Chondrocyte (in vitro differentiated cells): ENCODE measurements around the gene ZDBF2. TPM values are rescaled to one million over a fixed set of nuclear protein-coding genes. Genes with fewer than 3 reads are reported as not detected.

Experiments used
- DNase-seq: peaks from one replicate; pipeline ENCODE4 v3.0.0; 2021; ENCODE audit warnings: mixed read lengths, low spot score
- H3K27ac Mint-ChIP-seq: one replicate; pipeline ENCODE4 v1.8.0; 2021; ENCODE audit warnings: mild to moderate bottlenecking, moderate library complexity, mixed read lengths; ENCODE audit not compliant: unreplicated experiment
- H3K27me3 Mint-ChIP-seq: 2 replicates; pipeline ENCODE4 v1.8.0; 2021; ENCODE audit warnings: low read depth, mixed read lengths
- H3K36me3 Mint-ChIP-seq: 2 replicates; pipeline ENCODE4 v1.8.0; 2021; ENCODE audit warnings: low read depth, mixed read lengths
- H3K4me1 Mint-ChIP-seq: 2 replicates; pipeline ENCODE4 v1.8.0; 2021; ENCODE audit warnings: low read depth, mild to moderate bottlenecking, mixed read lengths
- H3K4me3 Mint-ChIP-seq: one replicate; pipeline ENCODE4 v1.8.0; 2021; ENCODE audit warnings: mild to moderate bottlenecking, moderate library complexity, mixed read lengths; ENCODE audit not compliant: unreplicated experiment
- H3K9me3 Mint-ChIP-seq: 2 replicates; pipeline ENCODE4 v1.8.0; 2021; ENCODE audit warnings: low read depth, mixed read lengths
- CTCF ChIP-seq: fragments of 200-600 bp; sonication (generic); IDR thresholded peaks from 2 replicates; pipeline ENCODE4 v1.5.0; 2021; ENCODE audit warnings: antibody characterized with exemption, mild to moderate bottlenecking, moderate library complexity
- total RNA-seq: library from RNA; stranded (reverse); gene quantifications from 3 replicates; pipeline ENCODE4 v1.2.1, GENCODE V29; 2021

The ZDBF2 gene
- total RNA-seq, 1 donor from 2014 or later = 24.8 TPM

- H3K27ac Mint-ChIP-seq = no peak overlapping the region
- no peak for DNase-seq
Measured at GRCh38 chr2:206245265-206245672, 29.2 kb upstream of the ZDBF2 start.

GRCh38 chr2:206250041-206250897 is 24.2 kb upstream of the ZDBF2 start:
- H3K9me3 Mint-ChIP-seq = peaks cover 2% of the 10 kb centered on the region
- H3K36me3 Mint-ChIP-seq = no peaks in the 10 kb centered on the region
- H3K4me1 Mint-ChIP-seq = no peaks in the 10 kb centered on the region
- DNase-seq = no peak
- H3K27me3 Mint-ChIP-seq = peaks cover 2% of the 10 kb centered on the region
- no peak overlapping the region for H3K4me3 Mint-ChIP-seq
- no peak overlapping the region for H3K27ac Mint-ChIP-seq
- TF ChIP-seq CTCF = no peak

More at GRCh38 chr2:206245265-206245672, 29.2 kb upstream of the ZDBF2 start:
- no peak for TF ChIP-seq CTCF
- Mint-ChIP-seq H3K4me3 (no peak overlapping the region), H3K36me3 (no peaks in the 10 kb centered on the region), H3K4me1 (no peaks in the 10 kb centered on the region), H3K27me3 (peaks cover 3% of the 10 kb centered on the region), H3K9me3 (no peaks in the 10 kb centered on the region)

GRCh38 chr2:206253125-206253776 is 21.2 kb upstream of the ZDBF2 start:
- DNase-seq = no peak
- peaks cover 2% of the 10 kb centered on the region for H3K9me3 Mint-ChIP-seq
- H3K36me3 Mint-ChIP-seq = no peaks in the 10 kb centered on the region
- no peak overlapping the region for H3K27ac Mint-ChIP-seq
- peaks cover 6% of the 10 kb centered on the region for H3K27me3 Mint-ChIP-seq
- no peak overlapping the region for H3K4me3 Mint-ChIP-seq
- no peak for TF ChIP-seq CTCF
- H3K4me1 Mint-ChIP-seq = no peaks in the 10 kb centered on the region

- H3K36me3 Mint-ChIP-seq = no peaks in the 10 kb centered on the region
- DNase-seq = no peak
- H3K9me3 Mint-ChIP-seq = peaks cover 2% of the 10 kb centered on the region
- no peak overlapping the region for H3K4me3 Mint-ChIP-seq
- H3K4me1 Mint-ChIP-seq = no peaks in the 10 kb centered on the region
- peaks cover 6% of the 10 kb centered on the region for H3K27me3 Mint-ChIP-seq
- no peak for TF ChIP-seq CTCF
- no peak overlapping the region for H3K27ac Mint-ChIP-seq
Measured at GRCh38 chr2:206253777-206254166, 20.7 kb upstream of the ZDBF2 start.

- Mint-ChIP-seq H3K4me3 (no peak overlapping the region), H3K9me3 (peaks cover 2% of the 10 kb centered on the region), H3K36me3 (no peaks in the 10 kb centered on the region), H3K4me1 (peaks cover 6% of the 10 kb centered on the region), H3K27me3 (peaks cover 8% of the 10 kb centered on the region), H3K27ac (no peak overlapping the region)
- no peak for DNase-seq
- no peak for TF ChIP-seq CTCF
Measured at GRCh38 chr2:206255003-206255402, 19.5 kb upstream of the ZDBF2 start.
